ENCODE measurements around the gene NCAPH2. TPM values are rescaled to one million over a fixed set of nuclear protein-coding genes. Genes with fewer than 3 reads are reported as not detected.
A peak's percentile ranks its signal among the peaks of the same experiment; 100 is the strongest.

NCAPH2 gene
- total and polyA plus RNA-seq, 2 experiments from 2014 or later, result 50.3 to 59.4 TPM

GRCh38 chr22:50529416-50529896 lies 21.4 kb downstream of the NCAPH2 start:
- no peak overlapping the region for H3K4me3 ChIP-seq
- no peak for DNase-seq (ENCODE audit: low read depth in 1 of 2, low spot score in 1 of 2)

DNA sequence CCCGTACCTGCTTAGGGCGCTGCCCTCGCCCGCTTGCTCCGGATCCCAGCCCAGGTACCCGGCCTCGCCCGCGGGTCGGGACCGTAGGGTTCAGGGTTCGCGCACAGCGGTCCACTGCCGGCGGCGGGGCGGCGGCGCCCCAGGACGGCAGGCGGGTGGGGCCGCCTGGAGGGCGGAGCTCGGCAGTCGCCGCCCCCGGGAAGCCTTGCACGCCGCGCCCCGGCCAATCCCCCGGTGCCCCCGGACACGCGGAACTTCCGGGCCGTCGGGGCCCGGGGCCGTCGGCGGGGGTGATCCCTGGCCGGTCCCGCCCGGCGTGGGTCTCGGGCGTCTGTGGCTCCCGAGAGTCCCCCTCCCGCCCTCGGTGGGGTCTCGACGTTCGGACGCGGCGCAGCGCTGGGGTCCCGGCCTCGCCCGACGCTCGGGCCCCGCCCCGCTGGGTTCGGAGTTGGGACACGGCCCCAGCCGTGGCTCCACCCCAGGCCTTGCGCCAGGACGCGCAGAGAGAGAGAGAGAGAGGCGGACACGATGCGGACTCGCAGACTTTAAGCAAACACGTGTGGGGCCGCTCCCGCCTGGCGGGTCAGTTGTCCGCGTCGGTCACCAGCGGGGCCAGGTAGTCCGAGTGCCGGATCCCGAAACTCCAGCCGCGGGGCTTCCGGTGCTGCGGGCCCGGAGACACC lies 22.0 kb downstream of the NCAPH2 start, which contains the start of gene TYMP:
Gene TYMP (minus strand): TSS at position 116 of the 683 bp plus-strand sequence. CDS start 303 bp downstream, outside the sequence.
- H3K36me3 ChIP-seq, result no peaks in the 10 kb centered on the region
- peak in 1 of 2 donors; percentile 94 for DNase-seq (ENCODE audit: low read depth in 1 of 2, low spot score in 1 of 2)
- H3K9me3 ChIP-seq (ENCODE audit: low read depth), result no peaks in the 10 kb centered on the region
- H3K4me1 ChIP-seq (ENCODE audit: low read depth), result peaks cover 20% of the 10 kb centered on the region
- peak within 1 kb of the TSS; percentile 42 for H3K4me3 ChIP-seq
- TF ChIP-seq, protein P1, sequence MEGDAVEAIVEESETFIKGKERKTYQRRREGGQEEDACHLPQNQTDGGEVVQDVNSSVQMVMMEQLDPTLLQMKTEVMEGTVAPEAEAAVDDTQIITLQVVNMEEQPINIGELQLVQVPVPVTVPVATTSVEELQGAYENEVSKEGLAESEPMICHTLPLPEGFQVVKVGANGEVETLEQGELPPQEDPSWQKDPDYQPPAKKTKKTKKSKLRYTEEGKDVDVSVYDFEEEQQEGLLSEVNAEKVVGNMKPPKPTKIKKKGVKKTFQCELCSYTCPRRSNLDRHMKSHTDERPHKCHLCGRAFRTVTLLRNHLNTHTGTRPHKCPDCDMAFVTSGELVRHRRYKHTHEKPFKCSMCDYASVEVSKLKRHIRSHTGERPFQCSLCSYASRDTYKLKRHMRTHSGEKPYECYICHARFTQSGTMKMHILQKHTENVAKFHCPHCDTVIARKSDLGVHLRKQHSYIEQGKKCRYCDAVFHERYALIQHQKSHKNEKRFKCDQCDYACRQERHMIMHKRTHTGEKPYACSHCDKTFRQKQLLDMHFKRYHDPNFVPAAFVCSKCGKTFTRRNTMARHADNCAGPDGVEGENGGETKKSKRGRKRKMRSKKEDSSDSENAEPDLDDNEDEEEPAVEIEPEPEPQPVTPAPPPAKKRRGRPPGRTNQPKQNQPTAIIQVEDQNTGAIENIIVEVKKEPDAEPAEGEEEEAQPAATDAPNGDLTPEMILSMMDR (IDR thresholded peaks at IDR 0.05; ENCODE audit: low read depth, low read length), result no peak
- H3K27me3 ChIP-seq, result peaks cover 27% of the 10 kb centered on the region
- H3K27ac ChIP-seq, result no peak within 1 kb of the TSS

More at GRCh38 chr22:50529416-50529896, 21.4 kb downstream of the NCAPH2 start:
- TF ChIP-seq, protein P1 (IDR thresholded peaks at IDR 0.05; ENCODE audit: low read depth, low read length), result no peak
- Histone ChIP-seq H3K4me1 (ENCODE audit: low read depth) (peaks cover 20% of the 10 kb centered on the region), H3K36me3 (no peaks in the 10 kb centered on the region), H3K9me3 (ENCODE audit: low read depth) (no peaks in the 10 kb centered on the region), H3K27me3 (peaks cover 27% of the 10 kb centered on the region), H3K27ac (no peak overlapping the region)

GRCh38 chr22:50530580-50530876 lies 22.5 kb downstream of the NCAPH2 start:
- TF ChIP-seq, protein P1 (IDR thresholded peaks at IDR 0.05; ENCODE audit: low read depth, low read length), result no peak
- H3K27me3 ChIP-seq, result peaks cover 27% of the 10 kb centered on the region
- peak overlapping the region; percentile 42 for H3K4me3 ChIP-seq
- H3K4me1 ChIP-seq (ENCODE audit: low read depth), result peaks cover 20% of the 10 kb centered on the region
- no peak overlapping the region for H3K27ac ChIP-seq
- H3K36me3 ChIP-seq, result no peaks in the 10 kb centered on the region
- no peaks in the 10 kb centered on the region for H3K9me3 ChIP-seq (ENCODE audit: low read depth)
- DNase-seq (ENCODE audit: low read depth in 1 of 2, low spot score in 1 of 2), result no peak

DNA sequence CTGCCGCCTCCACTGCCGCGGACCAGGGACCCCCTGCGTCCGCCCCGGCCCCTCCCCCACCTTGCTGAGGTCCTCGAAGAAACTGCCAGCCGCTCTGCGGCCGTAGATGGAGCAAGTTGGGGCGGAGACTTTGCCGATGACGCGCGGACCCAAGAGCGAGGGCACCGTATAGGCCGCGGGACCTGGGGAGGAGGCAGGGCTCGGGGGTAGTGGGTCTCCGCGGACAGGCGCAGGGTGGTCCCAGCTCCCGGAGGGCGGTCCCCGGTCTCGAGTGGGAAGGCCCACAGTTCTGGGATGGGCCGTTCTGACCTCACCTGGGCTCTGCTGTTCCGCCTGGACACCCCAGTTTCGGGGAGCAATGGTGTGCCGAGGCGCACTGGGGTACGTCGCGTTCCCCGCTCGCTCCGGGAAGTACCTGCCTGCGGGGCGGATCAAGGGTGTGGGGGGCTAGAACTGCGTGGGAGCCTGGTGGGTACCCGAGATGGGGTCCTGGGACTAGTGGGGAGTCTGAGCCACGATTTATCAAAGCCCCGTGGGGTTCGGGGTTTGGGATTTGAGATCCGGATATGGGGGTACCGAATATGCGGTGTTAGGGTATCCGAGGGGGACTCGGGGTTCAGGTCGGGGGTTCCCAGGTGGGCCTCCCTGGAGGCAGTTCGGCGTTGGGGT lies 23.0 kb downstream of the NCAPH2 start:
- no peaks in the 10 kb centered on the region for H3K36me3 ChIP-seq
- H3K4me1 ChIP-seq (ENCODE audit: low read depth), result peaks cover 20% of the 10 kb centered on the region
- peak overlapping the region; percentile 42 for H3K4me3 ChIP-seq
- TF ChIP-seq, protein P1 (IDR thresholded peaks at IDR 0.05; ENCODE audit: low read depth, low read length), result no peak
- peaks cover 27% of the 10 kb centered on the region for H3K27me3 ChIP-seq
- no peaks in the 10 kb centered on the region for H3K9me3 ChIP-seq (ENCODE audit: low read depth)
- H3K27ac ChIP-seq, result no peak overlapping the region
- DNase-seq (ENCODE audit: low read depth in 1 of 2, low spot score in 1 of 2), result peak; percentile 74 to 95

DNA sequence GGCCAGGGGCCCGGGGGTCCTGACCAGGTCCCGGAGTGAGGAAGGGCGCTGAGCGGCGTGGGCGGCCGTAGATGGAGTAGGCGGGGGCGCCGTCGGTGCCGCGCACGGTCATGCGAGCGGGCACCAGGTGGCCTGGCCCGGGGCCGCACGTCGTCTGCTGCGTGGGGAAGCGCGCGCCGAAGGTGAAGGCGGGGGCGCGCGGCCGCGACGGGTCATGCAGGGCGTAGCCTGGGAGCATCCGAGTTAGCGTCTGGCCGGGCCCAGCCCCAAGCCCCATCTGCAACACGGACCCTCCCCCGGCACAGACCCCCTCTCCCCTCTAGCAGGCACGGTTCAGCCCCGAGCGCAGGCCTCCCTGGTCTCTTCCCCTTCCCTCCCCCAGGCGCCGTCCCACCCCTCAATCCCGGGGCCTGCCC lies 23.5 kb downstream of the NCAPH2 start:
- Histone ChIP-seq H3K4me3 (peak overlapping the region; percentile 42), H3K4me1 (ENCODE audit: low read depth) (peaks cover 18% of the 10 kb centered on the region), H3K36me3 (no peaks in the 10 kb centered on the region), H3K27ac (no peak overlapping the region), H3K9me3 (ENCODE audit: low read depth) (no peaks in the 10 kb centered on the region), H3K27me3 (peaks cover 27% of the 10 kb centered on the region)
- peak in 1 of 2 donors; percentile 65 for DNase-seq (ENCODE audit: low read depth in 1 of 2, low spot score in 1 of 2)
- TF ChIP-seq, protein P1 (IDR thresholded peaks at IDR 0.05; ENCODE audit: low read depth, low read length), result no peak
